Measurements from ENCODE around the gene KIAA1586.

DNA sequence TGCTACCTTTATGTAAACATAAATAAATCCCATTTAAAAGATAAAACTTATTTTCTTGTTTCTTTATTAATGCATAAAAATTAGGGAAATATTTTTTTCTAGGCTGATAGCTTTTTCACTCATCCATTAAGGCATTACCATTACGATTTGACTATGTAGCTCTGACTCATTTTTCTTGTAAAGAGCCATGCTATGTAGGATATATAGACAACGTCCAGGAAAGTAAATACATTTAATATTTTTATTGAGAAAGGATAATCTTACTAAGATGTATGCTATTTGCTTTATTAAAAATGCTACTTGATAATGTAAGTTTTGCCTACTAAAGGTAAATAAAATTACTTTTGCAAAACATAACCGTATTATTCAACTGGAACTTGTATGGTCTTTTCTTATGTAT is 19.2 kb upstream of the KIAA1586 start:
- TF ChIP-seq, protein P1, sequence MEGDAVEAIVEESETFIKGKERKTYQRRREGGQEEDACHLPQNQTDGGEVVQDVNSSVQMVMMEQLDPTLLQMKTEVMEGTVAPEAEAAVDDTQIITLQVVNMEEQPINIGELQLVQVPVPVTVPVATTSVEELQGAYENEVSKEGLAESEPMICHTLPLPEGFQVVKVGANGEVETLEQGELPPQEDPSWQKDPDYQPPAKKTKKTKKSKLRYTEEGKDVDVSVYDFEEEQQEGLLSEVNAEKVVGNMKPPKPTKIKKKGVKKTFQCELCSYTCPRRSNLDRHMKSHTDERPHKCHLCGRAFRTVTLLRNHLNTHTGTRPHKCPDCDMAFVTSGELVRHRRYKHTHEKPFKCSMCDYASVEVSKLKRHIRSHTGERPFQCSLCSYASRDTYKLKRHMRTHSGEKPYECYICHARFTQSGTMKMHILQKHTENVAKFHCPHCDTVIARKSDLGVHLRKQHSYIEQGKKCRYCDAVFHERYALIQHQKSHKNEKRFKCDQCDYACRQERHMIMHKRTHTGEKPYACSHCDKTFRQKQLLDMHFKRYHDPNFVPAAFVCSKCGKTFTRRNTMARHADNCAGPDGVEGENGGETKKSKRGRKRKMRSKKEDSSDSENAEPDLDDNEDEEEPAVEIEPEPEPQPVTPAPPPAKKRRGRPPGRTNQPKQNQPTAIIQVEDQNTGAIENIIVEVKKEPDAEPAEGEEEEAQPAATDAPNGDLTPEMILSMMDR (IDR thresholded peaks at IDR 0.05; ENCODE audit: poor library complexity): no peak
- no peak for TF ChIP-seq EZH2phosphoT487 (IDR thresholded peaks at IDR 0.05; ENCODE audit: low read depth, severe bottlenecking, unreplicated experiment)
